Uterus (tissue), 4 donors: ENCODE measurements around the gene COBLL1. TPM values are rescaled to one million over a fixed set of nuclear protein-coding genes. Genes with fewer than 3 reads are reported as not detected.

ENCODE experiments used
- DNase-seq, 2 donors: peaks; one replicate each; pipeline ENCODE4 v3.0.0-alpha.2; 2019 to 2020
- H3K27ac ChIP-seq, 2 donors: fragments of 200-600 bp; sonication (generic); 1 replicate in 1 of 2; 2 replicates in 1 of 2; pipeline ENCODE4 v1.5.1; 2016 to 2018
- H3K27me3 ChIP-seq, 2 donors: fragments of 200-600 bp; sonication (generic); one replicate each; pipeline ENCODE4 v1.5.1; 2018 to 2019; ENCODE audit warnings: control low read depth in 1 of 2
- H3K36me3 ChIP-seq, 2 donors: fragments of 200-600 bp; sonication (generic); one replicate each; pipeline ENCODE4 v1.5.1; 2019; ENCODE audit warnings: control low read depth in 1 of 2
- H3K4me1 ChIP-seq, 2 donors: fragments of 200-600 bp; sonication (generic); one replicate each; pipeline ENCODE4 v1.5.1; 2018 to 2019; ENCODE audit warnings: control low read depth in 1 of 2
- H3K4me3 ChIP-seq, 2 donors: fragments of 200-600 bp; sonication (generic); 1 replicate in 1 of 2; 2 replicates in 1 of 2; pipeline ENCODE4 v1.5.1; 2018 to 2019; ENCODE audit warnings: mild to moderate bottlenecking in 1 of 2
- H3K9me3 ChIP-seq, 2 donors: fragments of 200-600 bp; sonication (generic); one replicate each; pipeline ENCODE4 v1.5.1; 2019; ENCODE audit warnings: control low read depth in 1 of 2
- CTCF ChIP-seq, 4 experiments: fragments of 200-600 bp in 2 of 4; fragments of 450-650 bp in 2 of 4; sonication (generic) in 2 of 4; IDR thresholded peaks; one replicate each; pipeline ENCODE4 v1.5.1; 2016 to 2019; ENCODE audit warnings: antibody characterized with exemption in 4 of 4, mild to moderate bottlenecking in 2 of 4, moderate library complexity in 1 of 4
- POLR2A ChIP-seq, 2 donors: fragments of 450-650 bp; IDR thresholded peaks; one replicate each; pipeline ENCODE4 v1.6.1; 2016; ENCODE audit warnings: antibody characterized with exemption in 2 of 2, mild to moderate bottlenecking in 1 of 2, moderate library complexity in 1 of 2
- intact Hi-C: fragments of 100-400 bp; cut with DNase I; formaldehyde crosslinking; loops from one replicate; pipeline ENCODE4 v1.15.1; 2023; ENCODE audit warnings: low total_unique reads
- total RNA-seq, 4 donors: library from RNA; depleted of rRNA in 3 of 4; stranded (reverse); fragments of >200 nt in 3 of 4; gene quantifications; one replicate each; pipeline versions ENCODE4 v1.1.0 to v1.2.4, GENCODE V29; 2014 to 2023
- donor health status: DM: yes; HTN: yes; CAD: no.

The COBLL1 gene
- total RNA-seq, 4 donors from 2014 or later: 4.1 to 32.6 (median 17.9) TPM

- H3K4me1 ChIP-seq: no peaks in the 10 kb centered on the region
- TF ChIP-seq POLR2A (IDR thresholded peaks at IDR 0.05): no peak
- TF ChIP-seq CTCF (IDR thresholded peaks at IDR 0.05): no peak
- DNase-seq: no peak
- intact Hi-C loops: no loop called here
- H3K27ac ChIP-seq: peak overlapping the region in 1 of 2 donors; percentile 14
- no peaks in the 10 kb centered on the region for H3K27me3 ChIP-seq
- H3K36me3 ChIP-seq: no peaks in the 10 kb centered on the region
- no peak overlapping the region for H3K4me3 ChIP-seq
- H3K9me3 ChIP-seq: no peaks in the 10 kb centered on the region
These were observed 62.1 kb downstream of the COBLL1 start for GRCh38 chr2:164779383-164780057.

- Histone ChIP-seq H3K4me3 (no peak overlapping the region), H3K9me3 (no peaks in the 10 kb centered on the region), H3K36me3 (no peaks in the 10 kb centered on the region), H3K27me3 (no peaks in the 10 kb centered on the region), H3K27ac (no peak overlapping the region), H3K4me1 (no peaks in the 10 kb centered on the region)
- no peak for DNase-seq
- intact Hi-C loops: no loop called here
- no peak for TF ChIP-seq CTCF (IDR thresholded peaks at IDR 0.05)
These were observed 62.9 kb downstream of the COBLL1 start for GRCh38 chr2:164778723-164779122.

GRCh38 chr2:164777847-164778461 lies 63.7 kb downstream of the COBLL1 start:
- no peak for TF ChIP-seq POLR2A (IDR thresholded peaks at IDR 0.05)
- TF ChIP-seq CTCF (IDR thresholded peaks at IDR 0.05): no peak
- Histone ChIP-seq H3K4me1 (no peaks in the 10 kb centered on the region), H3K27me3 (no peaks in the 10 kb centered on the region), H3K9me3 (no peaks in the 10 kb centered on the region), H3K36me3 (no peaks in the 10 kb centered on the region), H3K4me3 (no peak overlapping the region), H3K27ac (no peak overlapping the region)
- intact Hi-C loops: no loop called here
- no peak for DNase-seq

GRCh38 chr2:164773635-164774034 lies 68.0 kb downstream of the COBLL1 start:
- Histone ChIP-seq H3K27me3 (no peaks in the 10 kb centered on the region), H3K9me3 (no peaks in the 10 kb centered on the region), H3K4me3 (no peak overlapping the region), H3K4me1 (no peaks in the 10 kb centered on the region), H3K36me3 (no peaks in the 10 kb centered on the region), H3K27ac (no peak overlapping the region)
- intact Hi-C loops: no loop called here
- TF ChIP-seq POLR2A (IDR thresholded peaks at IDR 0.05) (no peak), CTCF (IDR thresholded peaks at IDR 0.05) (no peak)
- DNase-seq: no peak

GRCh38 chr2:164773091-164773490 lies 68.5 kb downstream of the COBLL1 start:
- no peaks in the 10 kb centered on the region for H3K27me3 ChIP-seq
- H3K4me1 ChIP-seq: no peaks in the 10 kb centered on the region
- H3K36me3 ChIP-seq: no peaks in the 10 kb centered on the region
- TF ChIP-seq POLR2A (IDR thresholded peaks at IDR 0.05) (no peak), CTCF (IDR thresholded peaks at IDR 0.05) (no peak)
- no peak overlapping the region for H3K27ac ChIP-seq
- intact Hi-C loops: no loop called here
- DNase-seq: no peak
- no peaks in the 10 kb centered on the region for H3K9me3 ChIP-seq
- H3K4me3 ChIP-seq: no peak overlapping the region
